Measurements from ENCODE around the gene ETS1. TPM values are rescaled to one million over a fixed set of nuclear protein-coding genes. Genes with fewer than 3 reads are reported as not detected.
A peak's percentile ranks its signal among the peaks of the same experiment; 100 is the strongest.

The ETS1 gene
- total RNA-seq, 4 donors from 2014 or later, result 39.5 to 74.4 (median 59.7) TPM

GRCh38 chr11:128519338-128519737, 68.0 kb downstream of the ETS1 start:
- Histone ChIP-seq H3K4me3 (peak overlapping the region; percentile 67 to 88 (median 79)), H3K27ac (replicated peaks in 1 of 4) (peak overlapping the region; percentile 91 to 97 (median 93)), H3K27me3 (no peaks in the 10 kb centered on the region), H3K9me3 (no peaks in the 10 kb centered on the region), H3K36me3 (no peaks in the 10 kb centered on the region), H3K4me1 (peaks cover 60 to 85% (median 75%) of the 10 kb centered on the region in 4 donors)
- intact Hi-C loops (cut with DNase I), result no loop called here
- WGBS, result 46% methylated on average over 4 of the region's 4 CpGs
- no peak for TF ChIP-seq CTCF (IDR thresholded peaks at IDR 0.05)
- no peak for TF ChIP-seq EP300 (IDR thresholded peaks at IDR 0.05)
- no peak for TF ChIP-seq POLR2AphosphoS5 (IDR thresholded peaks at IDR 0.05)
- no peak for TF ChIP-seq POLR2A (IDR thresholded peaks at IDR 0.05; ENCODE audit: low read depth)
- no peak for DNase-seq (ENCODE audit: extremely low spot score)

GRCh38 chr11:128518493-128519207, 68.7 kb downstream of the ETS1 start:
- DNase-seq (ENCODE audit: extremely low spot score), result no peak
- H3K9me3 ChIP-seq, result no peaks in the 10 kb centered on the region
- H3K36me3 ChIP-seq, result peaks cover 0 to 3% (median 0%) of the 10 kb centered on the region in 4 donors
- no peaks in the 10 kb centered on the region for H3K27me3 ChIP-seq
- peak in 1 of 2 donors; percentile 8 for TF ChIP-seq POLR2AphosphoS5 (IDR thresholded peaks at IDR 0.05)
- no peak for TF ChIP-seq CTCF (IDR thresholded peaks at IDR 0.05)
- no peak for TF ChIP-seq EP300 (IDR thresholded peaks at IDR 0.05)
- intact Hi-C loops (cut with DNase I), result no loop called here
- H3K4me3 ChIP-seq, result peak overlapping the region; percentile 67 to 88 (median 79)
- H3K4me1 ChIP-seq, result peaks cover 66 to 84% (median 76%) of the 10 kb centered on the region in 4 donors
- peak overlapping the region; percentile 91 to 97 (median 93) for H3K27ac ChIP-seq (replicated peaks in 1 of 4)
- WGBS, result 63% methylated on average over 7 of the region's 7 CpGs

- WGBS, result 73% methylated on average over 5 of the region's 5 CpGs
- peak; percentile 50 for DNase-seq (ENCODE audit: extremely low spot score)
- Histone ChIP-seq H3K9me3 (no peaks in the 10 kb centered on the region), H3K27ac (replicated peaks in 1 of 4) (peak overlapping the region; percentile 55 to 97 (median 92)), H3K36me3 (peaks cover 0 to 12% (median 6%) of the 10 kb centered on the region in 4 donors), H3K4me1 (peaks cover 66 to 83% (median 74%) of the 10 kb centered on the region in 4 donors), H3K27me3 (no peaks in the 10 kb centered on the region), H3K4me3 (peak overlapping the region; percentile 67 to 88 (median 79))
- intact Hi-C loops (cut with DNase I), result no loop called here
- no peak for TF ChIP-seq POLR2A (IDR thresholded peaks at IDR 0.05; ENCODE audit: low read depth)
- TF ChIP-seq POLR2AphosphoS5 (IDR thresholded peaks at IDR 0.05), result no peak
Measured at GRCh38 chr11:128517451-128518230, 69.7 kb downstream of the ETS1 start.

- 77% methylated on average over 4 of the region's 4 CpGs for WGBS
- intact Hi-C loops (cut with DNase I), result no loop called here
- Histone ChIP-seq H3K36me3 (peaks cover 0 to 16% (median 7%) of the 10 kb centered on the region in 4 donors), H3K27me3 (no peaks in the 10 kb centered on the region), H3K9me3 (no peaks in the 10 kb centered on the region), H3K27ac (replicated peaks in 1 of 4) (peak overlapping the region; percentile 55 to 97 (median 92)), H3K4me1 (peaks cover 73 to 90% (median 80%) of the 10 kb centered on the region in 4 donors), H3K4me3 (peak overlapping the region; percentile 67 to 88 (median 79))
- peak; percentile 81 for DNase-seq (ENCODE audit: extremely low spot score)
- no peak for TF ChIP-seq POLR2A (IDR thresholded peaks at IDR 0.05; ENCODE audit: low read depth)
- no peak for TF ChIP-seq CTCF (IDR thresholded peaks at IDR 0.05)
- no peak for TF ChIP-seq POLR2AphosphoS5 (IDR thresholded peaks at IDR 0.05)
- TF ChIP-seq EP300 (IDR thresholded peaks at IDR 0.05), result no peak
Measured at GRCh38 chr11:128516886-128517285, 70.5 kb downstream of the ETS1 start.
